SJCRH30 (cell line): ENCODE results near the gene RABL6. TPM values are rescaled to one million over a fixed set of nuclear protein-coding genes. Genes with fewer than 3 reads are reported as not detected.
"Not testable (repeated sequence)": the region's sequence is repeated elsewhere in the genome, so short reads cannot be mapped to it uniquely, and the experiment has no call there.

ENCODE experiments used
- DNase-seq, 2 experiments: peaks; one replicate each; pipeline ENCODE4 v3.0.0-alpha.2; 2015 to 2020
- H3K27ac ChIP-seq: fragments of 250-450 bp; sonication (Bioruptor Pico); 2 replicates; pipeline ENCODE4 v1.5.1; 2020; ENCODE audit warnings: mild to moderate bottlenecking, moderate library complexity
- H3K27me3 ChIP-seq: fragments of 250-450 bp; sonication (Bioruptor Pico); 2 replicates; pipeline ENCODE4 v1.5.1; 2020; ENCODE audit warnings: mild to moderate bottlenecking, moderate library complexity
- H3K36me3 ChIP-seq: fragments of 250-450 bp; sonication (Bioruptor Pico); 2 replicates; pipeline ENCODE4 v1.5.1; 2020; ENCODE audit warnings: mild to moderate bottlenecking, moderate library complexity
- H3K4me1 ChIP-seq: fragments of 250-450 bp; sonication (Bioruptor Pico); 2 replicates; pipeline ENCODE4 v1.5.1; 2020; ENCODE audit warnings: mild to moderate bottlenecking, moderate library complexity
- H3K4me3 ChIP-seq: fragments of 250-450 bp; sonication (Bioruptor Pico); 2 replicates; pipeline ENCODE4 v1.5.1; 2020; ENCODE audit warnings: mild to moderate bottlenecking, moderate library complexity
- H3K9me3 ChIP-seq: fragments of 250-450 bp; sonication (Bioruptor Pico); replicated peaks from 2 replicates; pipeline ENCODE4 v1.5.1; 2020; ENCODE audit warnings: mild to moderate bottlenecking, moderate library complexity
- total RNA-seq: library from RNA; depleted of rRNA; stranded (reverse); fragments of >200 nt; shearing (Covaris generic); gene quantifications from 2 replicates; pipeline ENCODE4 v1.2.3, GENCODE V29; 2014

RABL6 gene
- total RNA-seq, 1 experiment from 2014 or later, result 102 TPM

- not testable (repeated sequence) for H3K4me3 ChIP-seq, H3K36me3 ChIP-seq, H3K9me3 ChIP-seq, H3K4me1 ChIP-seq, H3K27ac ChIP-seq
- peak; percentile 59 to 63 for DNase-seq
- H3K27me3 ChIP-seq, result peaks cover 14% of the 10 kb centered on the region
Measured at GRCh38 chr9:136766410-136767120, 41.2 kb upstream of the RABL6 start.

- Histone ChIP-seq H3K27me3 (no peaks in the 10 kb centered on the region; the same call in 1 of the 2 replicates), H3K4me3 (no peak overlapping the region), H3K36me3 (no peaks in the 10 kb centered on the region), H3K4me1 (no peaks in the 10 kb centered on the region), H3K27ac (no peak overlapping the region), H3K9me3 (peaks cover 12% of the 10 kb centered on the region; the same call in 1 of the 2 replicates)
- no peak for DNase-seq
Measured at GRCh38 chr9:136769710-136770191, 38.0 kb upstream of the RABL6 start.

- Histone ChIP-seq H3K4me1 (no peaks in the 10 kb centered on the region), H3K27me3 (no peaks in the 10 kb centered on the region; the same call in 1 of the 2 replicates), H3K4me3 (no peak overlapping the region), H3K36me3 (no peaks in the 10 kb centered on the region), H3K27ac (no peak overlapping the region), H3K9me3 (peaks cover 12% of the 10 kb centered on the region; the same call in 1 of the 2 replicates)
- DNase-seq, result no peak
Measured at GRCh38 chr9:136771907-136772415, 35.8 kb upstream of the RABL6 start.

GRCh38 chr9:136773386-136774044, 34.2 kb upstream of the RABL6 start:
- Histone ChIP-seq H3K36me3 (no peaks in the 10 kb centered on the region), H3K27ac (no peak overlapping the region), H3K27me3 (peaks cover 8% of the 10 kb centered on the region), H3K4me1 (no peaks in the 10 kb centered on the region), H3K4me3 (no peak overlapping the region), H3K9me3 (peaks cover 12% of the 10 kb centered on the region; the same call in 1 of the 2 replicates)
- peak; percentile 69 to 71 for DNase-seq

GRCh38 chr9:136774416-136775045, 33.2 kb upstream of the RABL6 start:
- no peak for DNase-seq
- no peaks in the 10 kb centered on the region for H3K4me1 ChIP-seq
- no peak overlapping the region for H3K4me3 ChIP-seq
- H3K27ac ChIP-seq, result no peak overlapping the region
- H3K9me3 ChIP-seq, result peaks cover 12% of the 10 kb centered on the region; the same call in 1 of the 2 replicates
- H3K27me3 ChIP-seq, result peaks cover 12% of the 10 kb centered on the region
- H3K36me3 ChIP-seq, result no peaks in the 10 kb centered on the region

- peaks cover 17% of the 10 kb centered on the region for H3K27me3 ChIP-seq
- DNase-seq, result no peak
Measured at GRCh38 chr9:136775191-136775590, 32.6 kb upstream of the RABL6 start.

GRCh38 chr9:136776947-136777346, 30.8 kb upstream of the RABL6 start:
- H3K4me3 ChIP-seq, result no peak overlapping the region
- no peaks in the 10 kb centered on the region for H3K4me1 ChIP-seq
- no peaks in the 10 kb centered on the region for H3K36me3 ChIP-seq
- H3K27me3 ChIP-seq, result peaks cover 26% of the 10 kb centered on the region
- H3K9me3 ChIP-seq, result peaks cover 12% of the 10 kb centered on the region; the same call in 1 of the 2 replicates
- no peak for DNase-seq
- no peak overlapping the region for H3K27ac ChIP-seq

More at GRCh38 chr9:136775191-136775590, 32.6 kb upstream of the RABL6 start:
- no peaks in the 10 kb centered on the region for H3K4me1 ChIP-seq
- no peak overlapping the region for H3K27ac ChIP-seq
- no peak overlapping the region for H3K4me3 ChIP-seq
- no peaks in the 10 kb centered on the region for H3K36me3 ChIP-seq
- peaks cover 12% of the 10 kb centered on the region; the same call in 1 of the 2 replicates for H3K9me3 ChIP-seq

- no peak for DNase-seq
- no peaks in the 10 kb centered on the region for H3K36me3 ChIP-seq
- no peak overlapping the region for H3K4me3 ChIP-seq
- H3K4me1 ChIP-seq, result no peaks in the 10 kb centered on the region
- H3K27ac ChIP-seq, result no peak overlapping the region
- peaks cover 12% of the 10 kb centered on the region; the same call in 1 of the 2 replicates for H3K9me3 ChIP-seq
- H3K27me3 ChIP-seq, result peaks cover 26% of the 10 kb centered on the region
Measured at GRCh38 chr9:136777359-136777758, 30.4 kb upstream of the RABL6 start.

GRCh38 chr9:136779808-136780207, 27.9 kb upstream of the RABL6 start:
- peaks cover 3% of the 10 kb centered on the region; the same call in 1 of the 2 replicates for H3K4me1 ChIP-seq
- H3K4me3 ChIP-seq, result no peak overlapping the region
- peaks cover 29% of the 10 kb centered on the region for H3K27me3 ChIP-seq
- no peaks in the 10 kb centered on the region; the same call in 1 of the 2 replicates for H3K9me3 ChIP-seq
- DNase-seq, result no peak
- H3K36me3 ChIP-seq, result no peaks in the 10 kb centered on the region
- H3K27ac ChIP-seq, result no peak overlapping the region

GRCh38 chr9:136782452-136782851, 25.3 kb upstream of the RABL6 start:
- Histone ChIP-seq H3K36me3 (no peaks in the 10 kb centered on the region), H3K27ac (no peak overlapping the region), H3K4me3 (no peak overlapping the region), H3K9me3 (no peaks in the 10 kb centered on the region; the same call in 1 of the 2 replicates), H3K27me3 (peaks cover 29% of the 10 kb centered on the region), H3K4me1 (peaks cover 4% of the 10 kb centered on the region; the same call in 1 of the 2 replicates)
- no peak for DNase-seq

- peaks cover 19% of the 10 kb centered on the region for H3K27me3 ChIP-seq
- no peaks in the 10 kb centered on the region for H3K36me3 ChIP-seq
- H3K27ac ChIP-seq, result no peak overlapping the region
- no peak overlapping the region for H3K4me3 ChIP-seq
- peak in 1 of 2 experiments; percentile 65 for DNase-seq
- peaks cover 16% of the 10 kb centered on the region for H3K4me1 ChIP-seq
- H3K9me3 ChIP-seq, result no peaks in the 10 kb centered on the region; the same call in 1 of the 2 replicates
Measured at GRCh38 chr9:136784249-136784996, 23.3 kb upstream of the RABL6 start.

GRCh38 chr9:136784997-136785361, 22.8 kb upstream of the RABL6 start:
- DNase-seq, result no peak
- Histone ChIP-seq H3K27me3 (peaks cover 14% of the 10 kb centered on the region), H3K36me3 (no peaks in the 10 kb centered on the region), H3K4me3 (no peak overlapping the region), H3K27ac (no peak overlapping the region), H3K9me3 (no peaks in the 10 kb centered on the region; the same call in 1 of the 2 replicates), H3K4me1 (peaks cover 22% of the 10 kb centered on the region)

GRCh38 chr9:136785565-136786355, 22.0 kb upstream of the RABL6 start:
- DNase-seq, H3K36me3 ChIP-seq, H3K27ac ChIP-seq, H3K9me3 ChIP-seq, H3K4me3 ChIP-seq: not testable (repeated sequence)
- Histone ChIP-seq H3K4me1 (peaks cover 26% of the 10 kb centered on the region), H3K27me3 (peaks cover 10% of the 10 kb centered on the region)
